Vagina (tissue), 2 donors: Measurements from ENCODE around the gene GFPT1.

Experiments used
- POLR2AphosphoS5 ChIP-seq, 2 donors: sonication (generic); formaldehyde crosslinking; IDR thresholded peaks; one replicate each; pipeline ENCODE4 v1.9.0; 2017; ENCODE audit warnings: antibody characterized with exemption in 2 of 2, mild to moderate bottlenecking in 2 of 2, low read depth in 1 of 2; ENCODE audit not compliant: insufficient read depth in 1 of 2
- TF ChIP-seq, protein P1 (sequence below), 3 experiments: fragments of 450-650 bp in 2 of 3; fragments of 200-600 bp in 1 of 3; sonication (generic) in 1 of 3; IDR thresholded peaks; one replicate each; pipeline ENCODE4 v1.5.1; 2017 to 2019; ENCODE audit warnings: antibody characterized with exemption in 3 of 3, mild to moderate bottlenecking in 2 of 3, moderate library complexity in 2 of 3

- TF ChIP-seq, protein P1, sequence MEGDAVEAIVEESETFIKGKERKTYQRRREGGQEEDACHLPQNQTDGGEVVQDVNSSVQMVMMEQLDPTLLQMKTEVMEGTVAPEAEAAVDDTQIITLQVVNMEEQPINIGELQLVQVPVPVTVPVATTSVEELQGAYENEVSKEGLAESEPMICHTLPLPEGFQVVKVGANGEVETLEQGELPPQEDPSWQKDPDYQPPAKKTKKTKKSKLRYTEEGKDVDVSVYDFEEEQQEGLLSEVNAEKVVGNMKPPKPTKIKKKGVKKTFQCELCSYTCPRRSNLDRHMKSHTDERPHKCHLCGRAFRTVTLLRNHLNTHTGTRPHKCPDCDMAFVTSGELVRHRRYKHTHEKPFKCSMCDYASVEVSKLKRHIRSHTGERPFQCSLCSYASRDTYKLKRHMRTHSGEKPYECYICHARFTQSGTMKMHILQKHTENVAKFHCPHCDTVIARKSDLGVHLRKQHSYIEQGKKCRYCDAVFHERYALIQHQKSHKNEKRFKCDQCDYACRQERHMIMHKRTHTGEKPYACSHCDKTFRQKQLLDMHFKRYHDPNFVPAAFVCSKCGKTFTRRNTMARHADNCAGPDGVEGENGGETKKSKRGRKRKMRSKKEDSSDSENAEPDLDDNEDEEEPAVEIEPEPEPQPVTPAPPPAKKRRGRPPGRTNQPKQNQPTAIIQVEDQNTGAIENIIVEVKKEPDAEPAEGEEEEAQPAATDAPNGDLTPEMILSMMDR (IDR thresholded peaks at IDR 0.05), result no peak
- no peak for TF ChIP-seq POLR2AphosphoS5 (IDR thresholded peaks at IDR 0.05; ENCODE audit: insufficient read depth in 1 of 2, low read depth in 1 of 2)
Measured at GRCh38 chr2:69390471-69390870, 3.4 kb upstream of the GFPT1 start.
